H1 (cell line): ENCODE data around the gene ASGR2. TPM values are rescaled to one million over a fixed set of nuclear protein-coding genes. Genes with fewer than 3 reads are reported as not detected.

ENCODE experiments used
- CTCF ChIA-PET: fragments of 300-600 bp; sonication (Branson Sonifier 250); formaldehyde crosslinking; loops from one replicate; lab custom pipeline; 2021; ENCODE audit not compliant: partially characterized antibody; lab: Charles Lee
- POLR2A ChIA-PET: fragments of 300-600 bp; sonication (Branson Sonifier 250); formaldehyde crosslinking; loops from one replicate; lab custom pipeline; 2021; ENCODE audit warnings: inconsistent platforms; ENCODE audit not compliant: partially characterized antibody; lab: Charles Lee
- DNase-seq, 2 experiments: peaks; one replicate each; pipeline versions ENCODE4 v3.0.0 to v3.0.0-alpha.2; 2010 to 2022; ENCODE audit warnings: low spot score in 2 of 2, low read depth in 1 of 2, mixed read lengths in 1 of 2
- FAIRE-seq: peaks from 2 replicates; lab custom pipeline; 2011; peaks lifted over from hg19 to GRCh38; lab: Jason Lieb, UNC
- H2AFZ ChIP-seq: 2 replicates; pipeline ENCODE4 v1.8.1; 2012; ENCODE audit warnings: low read length, inconsistent platforms
- H2AK5ac ChIP-seq: 2 replicates; pipeline ENCODE4 v1.6.1; 2013; ENCODE audit warnings: low read depth, low read length
- H2BK120ac ChIP-seq: replicated peaks from 2 replicates; pipeline ENCODE3; 2013; ENCODE audit warnings: low read depth, low read length, inconsistent platforms
- H2BK12ac ChIP-seq: 2 replicates; pipeline ENCODE4 v1.6.1; 2013; ENCODE audit warnings: low read depth, low read length
- H2BK15ac ChIP-seq: 2 replicates; pipeline ENCODE4 v1.6.1; 2013; ENCODE audit warnings: low read length
- H2BK20ac ChIP-seq: 2 replicates; pipeline ENCODE4 v1.6.1; 2013; ENCODE audit warnings: low read length
- H2BK5ac ChIP-seq: 2 replicates; pipeline ENCODE4 v1.6.1; 2013; ENCODE audit warnings: low read depth, low read length
- H3K14ac ChIP-seq: 2 replicates; pipeline ENCODE4 v1.6.1; 2013; ENCODE audit warnings: inconsistent platforms; ENCODE audit not compliant: insufficient read length
- H3K18ac ChIP-seq: 2 replicates; pipeline ENCODE4 v1.6.1; 2013; ENCODE audit warnings: low read length; ENCODE audit errors: extremely low read depth
- H3K23ac ChIP-seq: 2 replicates; pipeline ENCODE4 v1.6.1; 2013; ENCODE audit warnings: inconsistent platforms; ENCODE audit not compliant: insufficient read length
- H3K23me2 ChIP-seq: 2 replicates; pipeline ENCODE4 v1.6.1; 2013; ENCODE audit warnings: low read depth, low read length
- H3K27ac ChIP-seq: 2 replicates; pipeline ENCODE4 v1.6.1; 2011; ENCODE audit warnings: low read depth, low read length, inconsistent platforms
- H3K27me3 ChIP-seq, 4 experiments: replicated peaks in 1 of 4; 1 replicate in 1 of 4; 2 replicates in 3 of 4; pipeline versions ENCODE4 v1.6.1 to v1.8.1; 2011 to 2013; ENCODE audit warnings: low read length in 3 of 4, mild to moderate bottlenecking in 3 of 4, inconsistent platforms in 2 of 4, mixed read lengths in 2 of 4, moderate library complexity in 1 of 4; ENCODE audit not compliant: control insufficient read depth in 3 of 4, insufficient read depth in 3 of 4; ENCODE audit errors: extremely low read depth in 1 of 4
- H3K36me3 ChIP-seq, 4 experiments: 2 replicates each; pipeline versions ENCODE4 v1.6.1 to v1.8.1; 2011 to 2013; ENCODE audit warnings: mild to moderate bottlenecking in 4 of 4, low read length in 3 of 4, moderate library complexity in 2 of 4, control low read depth in 1 of 4, inconsistent platforms in 1 of 4; ENCODE audit not compliant: insufficient read depth in 4 of 4, control insufficient read depth in 2 of 4
- H3K4ac ChIP-seq: replicated peaks from 2 replicates; pipeline ENCODE3; 2013; ENCODE audit warnings: low read length, low read depth, mixed read lengths, inconsistent platforms; ENCODE audit not compliant: insufficient read length
- H3K4me1 ChIP-seq, 4 experiments: replicated peaks in 1 of 4; 1 replicate in 1 of 4; 2 replicates in 3 of 4; pipeline versions ENCODE4 v1.6.1 to v1.8.1; 2011 to 2013; ENCODE audit warnings: low read length in 3 of 4, inconsistent platforms in 2 of 4, mixed read lengths in 1 of 4; ENCODE audit not compliant: insufficient read depth in 4 of 4, control insufficient read depth in 3 of 4
- H3K4me2 ChIP-seq, 2 experiments: 2 replicates each; pipeline versions ENCODE4 v1.6.1 to v1.8.1; 2011 to 2013; ENCODE audit warnings: low read depth in 2 of 2, low read length in 2 of 2, control low read depth in 1 of 2, inconsistent platforms in 1 of 2, mild to moderate bottlenecking in 1 of 2; ENCODE audit not compliant: insufficient read depth in 1 of 2
- H3K4me3 ChIP-seq, 4 experiments: fragments of 200-600, 300-600 bp in 1 of 4; sonication (generic), shearing (Covaris generic), sonication (Bioruptor Twin) in 1 of 4; 2 replicates each; pipeline versions ENCODE4 v1.5.1 to v1.8.1; 2011 to 2016; ENCODE audit warnings: low read length in 4 of 4, low read depth in 3 of 4, control low read depth in 2 of 4, inconsistent platforms in 2 of 4, mild to moderate bottlenecking in 2 of 4, mixed read lengths in 1 of 4, moderate library complexity in 1 of 4; ENCODE audit not compliant: insufficient read depth in 2 of 4; ENCODE audit errors: extremely low read depth in 1 of 4
- H3K56ac ChIP-seq: replicated peaks from 2 replicates; pipeline ENCODE3; 2013; ENCODE audit warnings: low read depth, mild to moderate bottlenecking, mixed read lengths, low read length, inconsistent platforms; ENCODE audit not compliant: insufficient read length
- H3K79me1 ChIP-seq: 2 replicates; pipeline ENCODE4 v1.6.1; 2013; ENCODE audit warnings: low read depth, low read length, control low read depth
- H3K79me2 ChIP-seq, 2 experiments: 2 replicates each; pipeline versions ENCODE4 v1.6.1 to v1.8.1; 2012 to 2013; ENCODE audit warnings: low read length in 2 of 2, mild to moderate bottlenecking in 2 of 2, inconsistent platforms in 1 of 2; ENCODE audit not compliant: insufficient read depth in 2 of 2, control insufficient read depth in 1 of 2
- H3K9ac ChIP-seq, 4 experiments: replicated peaks in 1 of 4; 1 replicate in 1 of 4; 2 replicates in 3 of 4; pipeline versions ENCODE4 v1.6.1 to v1.8.1; 2011 to 2013; ENCODE audit warnings: low read depth in 3 of 4, low read length in 3 of 4, control low read depth in 2 of 4, mild to moderate bottlenecking in 2 of 4, moderate library complexity in 2 of 4, inconsistent platforms in 1 of 4; ENCODE audit errors: extremely low read depth in 1 of 4
- H3K9me3 ChIP-seq, 2 experiments: 2 replicates each; pipeline versions ENCODE4 v1.6.1 to v1.8.1; 2012 to 2013; ENCODE audit warnings: mild to moderate bottlenecking in 2 of 2, moderate library complexity in 2 of 2, control low read depth in 1 of 2, inconsistent platforms in 1 of 2, low read depth in 1 of 2, low read length in 1 of 2, mixed read lengths in 1 of 2; ENCODE audit not compliant: insufficient read depth in 2 of 2
- H4K20me1 ChIP-seq, 2 experiments: replicated peaks in 1 of 2; 2 replicates each; pipeline versions ENCODE3 to v1.8.1; 2011 to 2013; ENCODE audit warnings: inconsistent platforms in 2 of 2, low read length in 2 of 2, mild to moderate bottlenecking in 1 of 2; ENCODE audit not compliant: insufficient read depth in 2 of 2, control insufficient read depth in 1 of 2
- H4K5ac ChIP-seq: 2 replicates; pipeline ENCODE4 v1.6.1; 2013; ENCODE audit warnings: low read length, low read depth, mixed read lengths, inconsistent platforms; ENCODE audit not compliant: insufficient read length
- H4K8ac ChIP-seq: 2 replicates; pipeline ENCODE4 v1.8.0; 2013; ENCODE audit warnings: mild to moderate bottlenecking, moderate library complexity, low read length, inconsistent platforms; ENCODE audit not compliant: insufficient read depth; ENCODE audit errors: extremely low read depth
- H4K91ac ChIP-seq: replicated peaks from 2 replicates; pipeline ENCODE3; 2013; ENCODE audit warnings: low read length, mixed read lengths, inconsistent platforms; ENCODE audit not compliant: insufficient read length
- BRCA1 ChIP-seq: IDR thresholded peaks from 2 replicates; pipeline ENCODE4 v1.6.1; 2012; ENCODE audit warnings: low read depth, low read length, improper control_type of control experiment
- CHD1 ChIP-seq: IDR thresholded peaks from 2 replicates; pipeline ENCODE4 v1.6.1; 2012; ENCODE audit warnings: low read depth, low read length, improper control_type of control experiment
- CHD2 ChIP-seq: IDR thresholded peaks from 2 replicates; pipeline ENCODE4 v1.6.1; 2012; ENCODE audit warnings: low read length, improper control_type of control experiment
- POU5F1 ChIP-seq: IDR thresholded peaks from 2 replicates; pipeline ENCODE4 v1.6.1; 2011; ENCODE audit warnings: low read depth, mild to moderate bottlenecking, low read length, moderate library complexity
- RFX5 ChIP-seq: IDR thresholded peaks from 2 replicates; pipeline ENCODE4 v1.6.1; 2011; ENCODE audit warnings: low read depth, low read length, improper control_type of control experiment, borderline replicate concordance
- RXRA ChIP-seq: IDR thresholded peaks from 2 replicates; pipeline ENCODE4 v1.6.1; 2011; ENCODE audit warnings: low read depth, mild to moderate bottlenecking, low read length, moderate library complexity; ENCODE audit not compliant: insufficient read depth
- SIX5 ChIP-seq: IDR thresholded peaks from 2 replicates; pipeline ENCODE4 v1.6.1; 2011; ENCODE audit warnings: mild to moderate bottlenecking, low read depth, low read length
- WGBS, 2 experiments: shearing (Covaris generic) in 1 of 2; methylation state at CpG; one replicate each; pipeline versions ENCODE4 v1.1.6 to v1.1.7; 2013 to 2015; ENCODE audit warnings: low lambda C conversion rate in 2 of 2, mixed read lengths in 2 of 2, inconsistent platforms in 1 of 2, low coverage in 1 of 2, missing lambda C conversion rate in 1 of 2; ENCODE audit not compliant: insufficient replicate concordance in 2 of 2, insufficient coverage in 1 of 2, insufficient read length in 1 of 2; ENCODE audit errors: extremely low coverage in 1 of 2, missing lambda C conversion rate in 1 of 2; 5-methylcytosine and 5-hydroxymethylcytosine counted together
- polyA plus RNA-seq, 7 experiments: library from polyadenylated mRNA; depleted of rRNA in 3 of 7; stranded (reverse) in 5 of 7; unstranded in 2 of 7; fragments of >200 nt in 5 of 7; fragments of 200-250 nt in 2 of 7; gene quantifications; 1 replicate in 5 of 7; 2 replicates in 1 of 7; 4 replicates in 1 of 7; pipeline versions ENCODE4 v1.2.1 to v1.2.3, GENCODE V29; 2011 to 2013; ENCODE audit warnings: missing spikeins in 2 of 7, mixed read lengths in 2 of 7
- total RNA-seq: library from RNA; stranded (reverse); fragmentation: NEBNext Ultra II Directional; extraction: Animal tissue kit (Norgen Biotek cat#: 25700); gene quantifications from 2 replicates; pipeline ENCODE4 v1.2.1, GENCODE V29; 2021

Gene ASGR2
- total and polyA plus RNA-seq, 2 of the 8 experiments (the other 6 are each of a cell fraction or from before 2014, with no cell fraction given), result 0.91 TPM; not detected in 1

DNA sequence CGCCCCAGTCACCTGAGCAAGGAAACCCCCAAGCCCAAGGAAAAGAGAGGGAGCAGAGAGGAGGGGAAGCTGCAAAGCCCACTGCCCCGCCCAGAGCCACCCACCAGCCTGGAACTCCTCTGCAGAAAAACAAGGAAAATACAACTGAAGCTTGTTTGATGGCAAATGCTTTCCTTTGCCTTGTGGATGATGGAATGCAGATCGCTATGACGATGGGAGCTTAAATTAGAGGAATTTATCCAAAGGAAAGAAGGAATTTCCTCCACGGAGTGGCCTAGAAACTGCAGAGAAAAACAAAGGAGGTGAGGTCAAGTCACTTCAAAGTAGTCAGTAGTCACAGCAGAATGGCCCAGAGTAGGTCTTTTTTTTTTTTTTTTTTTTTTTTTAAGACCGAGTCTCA, 31.5 kb upstream of the ASGR2 start:
- Histone ChIP-seq H2BK120ac (no peak overlapping the region), H2BK20ac (no peak overlapping the region), H2BK15ac (0 out of 2 replicates have a peak overlapping the region, but pooled peaks have one; percentile 31), H3K23me2 (no peaks in the 10 kb centered on the region), H2AFZ (peak overlapping the region; percentile 54; the same call in 1 of the 2 replicates), H3K56ac (no peak overlapping the region), H3K4me1 (peaks cover 0 to 8% (median 0%) of the 10 kb centered on the region in 4 experiments; a peak in 3 of 7 replicates), H3K9me3 (no peaks in the 10 kb centered on the region), H4K8ac (no peak overlapping the region; the same call in 1 of the 2 replicates), H4K91ac (no peak overlapping the region), H3K4me2 (peak overlapping the region in 1 of 2 experiments; percentile 9; a peak in 1 of 4 replicates), H2AK5ac (no peak overlapping the region), H3K9ac (no peak overlapping the region), H4K20me1 (no peaks in the 10 kb centered on the region), H3K27me3 (no peaks in the 10 kb centered on the region), H4K5ac (no peak overlapping the region), H3K18ac (no peak overlapping the region), H3K79me1 (no peaks in the 10 kb centered on the region), H3K4me3 (no peak overlapping the region), H2BK5ac (no peak overlapping the region), H2BK12ac (no peak overlapping the region), H3K79me2 (no peaks in the 10 kb centered on the region), H3K23ac (no peak overlapping the region), H3K14ac (no peak overlapping the region), H3K27ac (no peak overlapping the region), H3K36me3 (no peaks in the 10 kb centered on the region), H3K4ac (no peak overlapping the region)
- WGBS, 2 experiments, result 49% methylated on average over 5 of the region's 6 CpGs; no CpG with 5 or more reads in 1 of the 2 experiments
- CTCF ChIA-PET, result interaction anchor here (0.7 to 17.7 kb wide), 8 partner anchors 10 to 151 kb away, joined by 3 to 434 read pairs (median 4); partner anchors contain the start of gene SLC16A11
- POLR2A ChIA-PET, result interaction anchor here (1.1 to 1.5 kb wide), 3 partner anchors 13 to 28 kb away, joined by 3 to 4 read pairs (median 3); no protein-coding TSS in a partner anchor
- TF ChIP-seq POU5F1, result no peak
- no peak for TF ChIP-seq BRCA1
- no peak for TF ChIP-seq CHD2
- no peak for TF ChIP-seq CHD1
- TF ChIP-seq RFX5, result no peak
- TF ChIP-seq SIX5, result no peak
- TF ChIP-seq RXRA, result no peak
- FAIRE-seq (no peak), DNase-seq (no peak)
